ENCODE data around the gene ERICH2.

ERICH2 gene

GRCh38 chr2:170762760-170763159, 7.4 kb upstream of the ERICH2 start:
- no peak for DNase-seq (ENCODE audit: low read depth in 2 of 2, low spot score in 1 of 2)

DNA sequence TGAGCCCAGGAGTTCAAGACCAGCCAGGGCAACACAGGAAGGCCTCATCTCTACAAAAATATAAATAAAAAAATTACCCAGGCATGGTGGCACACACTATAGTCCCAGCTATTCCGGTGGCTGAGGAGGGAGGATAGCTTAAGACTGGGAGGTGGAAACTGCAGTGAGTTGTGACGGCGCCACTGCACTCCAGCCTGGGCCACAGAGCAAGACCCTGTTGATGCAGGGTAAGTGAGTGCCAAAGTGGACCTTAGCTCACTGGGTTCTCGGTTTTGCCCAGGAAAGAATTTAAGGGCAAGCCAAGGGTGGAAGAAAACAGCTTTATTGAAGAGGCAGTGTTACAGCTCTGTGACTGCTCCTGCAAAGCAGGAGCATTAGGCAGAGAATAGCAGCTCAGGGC, 6.9 kb upstream of the ERICH2 start:
- DNase-seq (ENCODE audit: low read depth in 2 of 2, low spot score in 1 of 2), result no peak

DNA sequence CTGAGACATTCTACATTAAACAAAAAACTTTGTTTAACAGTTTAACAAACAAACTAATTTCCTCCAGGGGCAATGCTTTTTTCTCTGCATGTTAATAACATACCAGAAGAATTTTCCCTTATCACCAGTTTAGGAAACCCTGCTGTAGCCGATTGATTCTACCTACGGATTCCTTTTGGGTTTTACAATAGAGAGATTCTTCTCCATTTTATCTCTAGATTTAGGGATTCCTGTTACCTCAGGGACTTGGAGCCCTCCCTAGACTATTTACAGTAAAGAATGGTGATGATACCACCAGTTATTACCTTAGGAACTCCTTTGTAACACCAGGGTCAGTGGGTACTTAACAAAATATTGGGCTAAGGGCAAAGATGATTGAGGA, 5.3 kb upstream of the ERICH2 start:
- DNase-seq (ENCODE audit: low read depth in 2 of 2, low spot score in 1 of 2), result no peak

- no peak for DNase-seq (ENCODE audit: low read depth in 2 of 2, low spot score in 1 of 2)
These were observed 3.5 kb upstream of the ERICH2 start for GRCh38 chr2:170766693-170767092.

DNA sequence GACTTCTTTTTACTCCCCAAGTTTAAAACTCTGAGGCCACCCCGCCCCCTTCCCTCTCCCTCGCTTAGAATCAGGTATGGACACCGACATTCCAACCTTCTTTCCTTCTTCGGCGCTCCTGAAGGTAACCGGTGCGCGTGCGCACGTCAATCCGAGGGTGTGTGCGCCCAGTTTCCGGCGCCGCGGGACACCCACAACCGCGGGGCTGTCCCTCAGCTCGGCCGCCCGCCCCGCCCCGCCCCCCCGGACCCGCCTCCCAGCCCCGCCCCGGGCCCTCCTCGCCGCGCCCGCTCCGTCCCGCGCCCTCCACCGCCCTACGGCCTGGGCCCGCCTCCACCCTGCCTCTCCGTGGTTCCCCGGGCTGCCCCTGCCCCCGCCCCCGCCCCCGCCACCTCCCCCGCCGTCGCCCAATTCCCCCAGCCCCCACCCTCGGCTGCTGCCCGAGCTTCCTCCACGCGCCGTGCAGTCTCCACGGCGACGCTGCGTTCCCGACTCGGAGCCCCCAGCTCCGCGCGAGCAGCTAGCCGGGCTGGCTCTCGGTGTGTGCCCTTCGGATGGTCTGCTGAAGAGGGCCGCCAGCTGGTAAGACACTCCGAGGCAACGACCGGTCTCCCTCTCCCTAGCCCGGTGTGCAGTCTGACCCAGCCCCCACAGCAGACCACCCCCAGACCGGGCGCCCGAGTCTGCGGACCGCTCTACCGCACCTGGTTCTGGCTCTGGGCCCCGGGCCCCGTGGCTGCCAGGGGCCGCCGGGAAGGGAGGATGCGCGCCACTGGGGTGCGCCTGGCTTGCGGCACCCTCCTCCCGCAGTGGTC, 635 bp downstream of the ERICH2 start:
- peak; percentile 25 to 46 for DNase-seq (ENCODE audit: low read depth in 2 of 2, low spot score in 1 of 2)

DNA sequence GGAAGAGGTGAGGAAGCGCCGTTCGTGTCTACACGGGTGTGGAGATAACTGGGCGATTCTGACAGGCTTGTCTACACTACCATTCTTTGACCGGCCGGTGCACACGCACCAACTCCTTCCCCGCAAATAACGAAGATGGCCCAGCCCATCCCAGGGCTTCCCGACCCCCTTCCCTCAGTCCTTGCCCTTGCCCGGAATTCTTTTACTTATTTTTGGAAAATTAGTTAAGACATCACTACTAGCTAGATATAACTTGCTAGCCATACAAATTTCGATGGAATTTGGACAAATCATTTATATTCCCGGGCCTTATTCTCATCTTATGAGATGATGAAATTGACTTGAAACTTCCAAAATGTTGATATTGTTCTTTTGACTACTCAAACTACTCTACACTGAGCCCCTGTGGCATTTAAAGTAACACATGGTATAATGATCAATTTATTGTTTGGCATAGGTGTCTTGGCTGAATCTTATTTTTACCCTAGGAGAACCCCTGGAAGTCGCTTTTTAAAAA, 1.3 kb downstream of the ERICH2 start:
- DNase-seq (ENCODE audit: low read depth in 2 of 2, low spot score in 1 of 2), result no peak

DNA sequence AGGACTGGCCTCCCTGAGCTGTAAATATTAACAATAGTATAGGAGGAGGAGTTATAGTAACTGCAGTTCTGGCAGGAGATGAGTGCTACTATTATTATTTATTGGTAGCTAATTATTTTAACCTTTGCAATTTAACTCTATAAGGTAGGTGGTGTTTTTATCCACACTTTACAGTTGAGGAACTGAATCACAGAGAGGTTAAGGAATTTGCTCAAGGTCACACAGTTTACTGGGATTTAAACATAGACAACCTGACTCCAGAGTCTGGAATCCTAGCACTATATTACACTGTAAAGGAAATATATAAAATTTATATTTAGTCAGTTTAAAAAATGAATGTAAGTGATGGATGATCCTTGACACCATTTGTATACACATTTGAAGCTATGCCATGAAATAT, 2.1 kb downstream of the ERICH2 start:
- DNase-seq (ENCODE audit: low read depth in 2 of 2, low spot score in 1 of 2), result no peak

DNA sequence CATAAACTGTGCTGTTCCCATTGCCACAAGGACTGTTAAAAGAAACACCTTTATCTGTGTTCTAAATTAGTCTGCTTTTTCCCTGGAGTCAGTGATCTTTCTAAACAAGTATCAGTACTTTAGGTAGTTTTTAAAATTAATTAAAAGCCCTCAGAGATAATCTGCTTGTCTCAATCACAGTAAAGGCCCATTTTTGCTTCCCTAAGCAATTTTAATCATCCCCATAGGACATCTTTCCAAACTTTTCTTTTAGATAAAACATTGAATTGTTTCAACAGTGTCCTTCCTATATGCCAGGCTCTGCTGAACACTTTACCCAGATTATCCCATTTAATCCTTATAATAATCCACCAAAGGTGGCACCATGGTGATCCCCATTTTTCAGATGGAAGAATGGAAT, 3.9 kb downstream of the ERICH2 start:
- DNase-seq (ENCODE audit: low read depth in 2 of 2, low spot score in 1 of 2), result no peak

- DNase-seq (ENCODE audit: low read depth in 2 of 2, low spot score in 1 of 2), result no peak
These were observed 8.7 kb downstream of the ERICH2 start for GRCh38 chr2:170778900-170779299.

DNA sequence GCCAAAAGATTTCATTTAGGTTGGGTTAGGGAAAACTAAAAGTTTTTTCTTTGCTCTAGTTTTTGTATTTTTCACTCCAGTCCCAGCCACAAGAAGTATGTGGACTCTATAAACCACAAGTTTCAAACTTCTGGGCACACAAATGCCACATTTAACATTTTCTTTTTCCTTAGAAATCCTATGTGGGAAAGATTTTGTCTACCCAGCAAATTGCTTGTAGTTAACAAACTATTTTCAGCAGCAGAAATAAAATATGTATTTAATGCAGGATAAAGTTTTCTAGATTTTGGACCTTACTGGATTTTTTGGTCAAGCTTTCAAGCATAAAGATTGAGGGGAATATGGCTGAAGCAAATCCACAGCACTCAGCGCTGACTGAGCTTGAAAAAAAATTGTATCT, 9.1 kb downstream of the ERICH2 start:
- DNase-seq (ENCODE audit: low read depth in 2 of 2, low spot score in 1 of 2), result no peak

GRCh38 chr2:170782673-170783072, 12.5 kb downstream of the ERICH2 start:
- no peak for DNase-seq (ENCODE audit: low read depth in 2 of 2, low spot score in 1 of 2)

DNA sequence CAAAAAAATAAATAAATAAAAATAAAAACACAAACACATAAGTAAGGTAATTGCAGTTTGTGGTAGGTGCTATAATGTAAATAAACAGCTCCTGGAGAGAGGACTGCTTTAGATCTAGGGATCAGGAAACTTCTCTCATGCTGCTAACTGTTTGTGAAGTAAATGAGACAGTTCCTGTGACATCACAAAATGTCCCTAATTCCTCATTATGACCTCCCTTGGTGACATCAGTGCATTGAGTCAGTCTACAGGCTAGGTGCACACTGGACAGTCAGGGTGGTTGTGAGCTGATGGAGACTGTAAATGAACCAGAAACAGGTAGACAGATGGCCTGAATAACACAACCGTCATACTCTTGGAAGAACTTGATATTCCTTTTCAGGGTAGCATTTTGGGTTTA, 13.4 kb downstream of the ERICH2 start:
- no peak for DNase-seq (ENCODE audit: low read depth in 2 of 2, low spot score in 1 of 2)

DNA sequence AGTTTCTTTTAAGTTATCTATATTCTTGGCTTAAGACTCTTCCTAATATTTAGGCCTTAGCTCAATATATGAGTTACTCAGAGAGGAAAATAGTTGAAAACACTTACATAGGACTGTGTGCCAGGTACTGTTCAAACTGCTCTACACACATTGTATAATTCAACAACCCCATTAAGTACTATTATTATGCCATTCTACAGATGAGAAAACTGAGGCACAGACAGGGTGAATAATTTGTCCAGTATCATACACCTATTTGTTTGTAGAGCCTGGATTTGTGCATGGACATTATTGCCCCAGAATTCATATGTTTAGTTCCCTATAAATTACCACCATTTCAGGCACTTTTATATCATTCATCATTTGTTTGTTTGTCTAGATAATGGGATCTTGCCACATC, 28.8 kb downstream of the ERICH2 start:
- DNase-seq (ENCODE audit: low read depth in 2 of 2, low spot score in 1 of 2), result no peak

GRCh38 chr2:170806548-170806947, 36.4 kb downstream of the ERICH2 start:
- no peak for DNase-seq (ENCODE audit: low read depth in 2 of 2, low spot score in 1 of 2)

DNA sequence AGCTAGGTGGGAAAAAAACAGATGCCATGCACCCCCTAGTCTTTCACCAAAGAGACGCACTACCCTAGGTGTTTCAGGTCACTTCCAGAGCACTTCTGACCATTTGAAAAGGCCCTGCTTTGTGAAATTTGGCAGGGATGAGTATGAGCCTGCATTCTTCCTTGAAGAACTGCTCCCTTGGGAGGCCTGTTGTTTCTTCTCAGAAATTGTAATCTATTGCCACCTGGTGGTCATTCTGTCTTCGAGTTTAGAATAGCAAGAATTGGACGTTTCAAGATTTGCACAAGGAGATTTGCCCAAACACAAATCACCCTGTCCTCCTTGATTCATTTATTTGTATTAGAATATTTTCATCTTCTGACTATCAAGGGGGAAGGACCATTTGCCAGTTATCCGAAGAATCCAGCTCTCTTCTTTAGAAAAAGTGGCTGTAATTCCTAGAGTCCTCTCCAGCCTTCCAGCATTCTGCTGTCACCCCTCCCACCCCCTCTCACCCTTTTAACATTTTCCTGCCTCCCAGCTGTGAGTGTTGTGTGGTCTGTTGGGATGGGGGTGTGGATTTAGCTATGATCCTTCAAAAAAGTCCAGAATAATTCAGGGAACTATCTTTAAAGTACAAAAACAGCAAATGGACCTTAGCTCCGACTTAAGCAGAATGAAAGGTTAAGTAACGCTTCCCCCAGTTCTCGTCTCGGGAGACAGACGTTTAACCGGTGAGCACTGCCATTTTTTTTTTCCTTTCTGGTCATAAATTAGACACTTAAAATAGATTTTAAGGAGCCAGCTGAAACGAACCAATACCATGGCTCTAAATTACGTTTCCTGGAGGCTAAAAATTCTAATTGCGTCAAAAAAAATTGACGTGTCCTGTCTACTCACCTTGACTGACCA, 42.8 kb downstream of the ERICH2 start:
- DNase-seq (ENCODE audit: low read depth in 2 of 2, low spot score in 1 of 2), result no peak

DNA sequence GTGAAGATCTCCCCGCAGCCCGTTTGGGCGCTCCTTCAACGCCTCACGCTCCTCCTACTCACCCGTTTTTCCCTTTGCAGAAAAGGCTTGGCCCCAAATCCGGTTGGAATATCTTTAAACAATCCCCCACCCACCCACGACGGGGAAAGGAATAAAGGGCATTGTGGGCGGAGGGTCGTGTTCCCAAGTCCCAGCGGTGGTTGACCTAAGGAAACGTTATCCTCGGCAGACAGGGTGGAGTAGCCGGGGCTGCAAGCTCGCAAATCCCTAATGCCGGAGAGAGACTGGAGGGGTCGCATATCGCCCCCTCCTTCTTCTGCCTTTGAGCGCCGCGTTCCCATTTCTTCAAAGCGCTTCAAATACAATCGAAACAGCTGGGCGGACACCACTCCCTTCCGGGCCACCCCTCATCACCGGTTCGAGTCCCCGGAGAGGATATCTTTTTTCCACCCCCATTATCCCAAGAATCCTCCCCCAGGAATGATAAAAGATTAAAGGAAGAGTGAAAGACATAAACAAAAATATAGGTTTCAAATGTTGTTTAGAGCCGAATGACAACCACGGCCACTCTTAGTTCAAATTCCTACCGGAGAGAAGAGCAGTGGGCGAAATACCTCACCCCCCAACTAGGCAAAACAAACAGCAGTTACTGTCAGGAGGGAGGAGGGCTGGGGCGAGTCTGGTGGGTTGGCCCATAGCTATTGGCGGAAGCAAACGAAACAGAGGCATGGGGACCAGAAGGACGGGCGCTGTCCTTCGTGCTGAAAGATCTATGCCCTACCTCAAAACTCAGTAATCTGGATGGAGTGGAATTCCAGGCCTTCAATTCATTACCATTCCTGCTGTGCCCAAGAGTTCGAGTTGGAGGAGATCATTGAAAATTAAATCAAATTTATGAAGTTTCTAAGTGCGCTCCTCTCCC, 43.7 kb downstream of the ERICH2 start:
- DNase-seq (ENCODE audit: low read depth in 2 of 2, low spot score in 1 of 2), result no peak

GRCh38 chr2:170814533-170815230, 44.5 kb downstream of the ERICH2 start:
- DNase-seq (ENCODE audit: low read depth in 2 of 2, low spot score in 1 of 2), result no peak

DNA sequence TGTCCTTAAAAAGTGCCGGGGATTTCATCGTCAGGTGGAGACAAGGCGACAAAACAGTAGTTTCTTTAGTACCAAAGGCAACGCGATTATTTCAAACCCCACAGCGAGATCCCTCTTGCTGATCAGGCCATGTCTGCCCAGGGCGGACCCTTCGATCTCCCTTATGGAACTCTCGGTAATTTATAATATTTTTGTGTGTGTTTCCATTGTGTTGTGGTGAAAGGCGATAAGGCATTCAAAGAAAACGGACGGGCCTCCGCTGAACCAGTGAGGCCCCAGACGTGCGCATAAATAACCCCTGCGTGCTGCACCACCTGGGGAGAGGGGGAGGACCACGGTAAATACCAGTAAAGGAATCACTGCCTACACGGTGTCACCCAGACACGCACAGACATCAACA, 45.1 kb downstream of the ERICH2 start:
- no peak for DNase-seq (ENCODE audit: low read depth in 2 of 2, low spot score in 1 of 2)

GRCh38 chr2:170815746-170816503, 45.7 kb downstream of the ERICH2 start:
- peak in 1 of 2 donors; percentile 28 for DNase-seq (ENCODE audit: low read depth in 2 of 2, low spot score in 1 of 2)

Measured in stimulated activated CD8-positive, alpha-beta memory T cell treated with anti-CD3 and anti-CD28 coated beads, Interleukin-4, amount 100 ng/mL, for 4 hours (primary cell).